Mesangial cell (primary cell): ENCODE results near the gene TMEM53. TPM values are rescaled to one million over a fixed set of nuclear protein-coding genes. Genes with fewer than 3 reads are reported as not detected.

Experiments
- total RNA-seq: library from RNA; depleted of rRNA; stranded (reverse); fragments of >200 nt; gene quantifications from 2 replicates; pipeline ENCODE4 v1.2.3, GENCODE V29; 2015

The TMEM53 gene
- 9.0 and 15.2 TPM in 2 replicates for total RNA-seq

GRCh38 chr1:44674113-44675000 lies at the start of gene TMEM53, which contains the start of gene ARMH1:
Gene TMEM53 (minus strand): TSS chr1:44674481. CDS start chr1:44674391, 90 bp downstream.
Gene ARMH1 (plus strand): TSS chr1:44674714. CDS start chr1:44689698, 14,984 bp downstream.

Other genes with a start within 250 kb of the TMEM53 start
- 1.4 TPM in 1 of 2 replicates, not detected in the other for gene ARMH1, start 233 bp upstream of the TMEM53 start, total RNA-seq
- gene RNU5D-1, start 56.7 kb upstream of the TMEM53 start, total RNA-seq = not detected in 2 replicates
- 3.9 and 84.2 TPM in 2 replicates for gene KIF2C, start 65.4 kb upstream of the TMEM53 start, total RNA-seq
- 1,486 and 1,507 TPM in 2 replicates for gene RPS8, start 101.1 kb upstream of the TMEM53 start, total RNA-seq
- gene BEST4, start 113.7 kb upstream of the TMEM53 start, total RNA-seq = under 0.01 and 0.38 TPM in 2 replicates
- gene PLK3, start 125.9 kb upstream of the TMEM53 start, total RNA-seq = 19.6 and 21.9 TPM in 2 replicates
- gene DYNLT4, start 132.9 kb upstream of the TMEM53 start, total RNA-seq = 0.76 TPM in 1 of 2 replicates, not detected in the other
- gene BTBD19, start 134.0 kb upstream of the TMEM53 start, total RNA-seq = 3.4 and 13.3 TPM in 2 replicates
- gene PTCH2, start 168.8 kb upstream of the TMEM53 start, total RNA-seq = under 0.01 TPM in 2 replicates